Aorta (tissue), 5 donors: Measurements from ENCODE around the gene ANAPC15. TPM values are rescaled to one million over a fixed set of nuclear protein-coding genes. Genes with fewer than 3 reads are reported as not detected.

Source experiments
- ATAC-seq: fragments of 200-7000 bp; cut with Tn5 transposase; one replicate; pipeline ENCODE4 v1.9.1; 2022; ENCODE audit warnings: moderate library complexity; ENCODE audit not compliant: low FRiP score
- DNase-seq, 2 donors: peaks; one replicate each; pipeline ENCODE4 v3.0.0-alpha.2; 2020
- H3K27ac ChIP-seq, 2 donors: one replicate each; pipeline ENCODE4 v1.5.1; 2013; ENCODE audit warnings: low read length in 2 of 2, mild to moderate bottlenecking in 2 of 2, moderate library complexity in 2 of 2, control low read depth in 1 of 2, inconsistent platforms in 1 of 2, low read depth in 1 of 2
- H3K27me3 ChIP-seq, 2 donors: one replicate each; pipeline ENCODE4 v1.6.1; 2013; ENCODE audit warnings: control low read depth in 1 of 2, low read length in 1 of 2, mild to moderate bottlenecking in 1 of 2, moderate library complexity in 1 of 2; ENCODE audit not compliant: insufficient read depth in 2 of 2, control insufficient read depth in 1 of 2
- H3K36me3 ChIP-seq, 2 donors: one replicate each; pipeline ENCODE4 v1.6.1; 2013; ENCODE audit warnings: control low read depth in 1 of 2, low read length in 1 of 2, mild to moderate bottlenecking in 1 of 2; ENCODE audit not compliant: insufficient read depth in 2 of 2, control insufficient read depth in 1 of 2
- H3K4me1 ChIP-seq, 2 donors: one replicate each; pipeline ENCODE4 v1.6.1; 2013; ENCODE audit warnings: low read length in 2 of 2, control low read depth in 1 of 2, mild to moderate bottlenecking in 1 of 2, moderate library complexity in 1 of 2; ENCODE audit not compliant: insufficient read depth in 2 of 2, control insufficient read depth in 1 of 2
- H3K4me3 ChIP-seq, 2 donors: one replicate each; pipeline ENCODE4 v1.5.1; 2013; ENCODE audit warnings: low read length in 2 of 2, control low read depth in 1 of 2, mild to moderate bottlenecking in 1 of 2
- H3K9me3 ChIP-seq: one replicate; pipeline ENCODE4 v1.6.1; 2013; ENCODE audit warnings: mild to moderate bottlenecking, low read length; ENCODE audit not compliant: control insufficient read depth
- WGBS, 2 donors: extraction: QIAGEN DNeasy Blood & Tissue Kit; methylation state at CpG; one replicate each; pipeline ENCODE4 v1.1.7; 2013; 5-methylcytosine and 5-hydroxymethylcytosine counted together
- intact Hi-C, 2 donors: fragments of 100-400 bp; cut with DNase I; formaldehyde crosslinking; loops; one replicate each; pipeline versions ENCODE4 v1.14.2 to v1.15.0; 2022
- polyA plus RNA-seq, 2 donors: library from polyadenylated mRNA; stranded (reverse); fragments of 200-250 nt; gene quantifications; one replicate each; pipeline ENCODE4 v1.2.3, GENCODE V29; 2013
- total RNA-seq, 2 donors: library from RNA; stranded (reverse); fragmentation: NEBNext Ultra II Directional; extraction: Animal tissue kit (Norgen Biotek cat#: 25700); gene quantifications; one replicate each; pipeline ENCODE4 v1.2.1, GENCODE V29; 2021
- donor health status: healthy with polysubstance abuse.
- donor health status: Bipolar disorder and iron deficiency.
- donor health status: DM: no; HTN: no; CAD: no.
- donor health status: DM: no; HTN: no; CAD: no.
- donor health status: DM: yes; HTN: yes; CAD: no.

The ANAPC15 gene
- total and polyA plus RNA-seq, 4 donors: 24.6 to 71.6 (median 36.6) TPM

DNA sequence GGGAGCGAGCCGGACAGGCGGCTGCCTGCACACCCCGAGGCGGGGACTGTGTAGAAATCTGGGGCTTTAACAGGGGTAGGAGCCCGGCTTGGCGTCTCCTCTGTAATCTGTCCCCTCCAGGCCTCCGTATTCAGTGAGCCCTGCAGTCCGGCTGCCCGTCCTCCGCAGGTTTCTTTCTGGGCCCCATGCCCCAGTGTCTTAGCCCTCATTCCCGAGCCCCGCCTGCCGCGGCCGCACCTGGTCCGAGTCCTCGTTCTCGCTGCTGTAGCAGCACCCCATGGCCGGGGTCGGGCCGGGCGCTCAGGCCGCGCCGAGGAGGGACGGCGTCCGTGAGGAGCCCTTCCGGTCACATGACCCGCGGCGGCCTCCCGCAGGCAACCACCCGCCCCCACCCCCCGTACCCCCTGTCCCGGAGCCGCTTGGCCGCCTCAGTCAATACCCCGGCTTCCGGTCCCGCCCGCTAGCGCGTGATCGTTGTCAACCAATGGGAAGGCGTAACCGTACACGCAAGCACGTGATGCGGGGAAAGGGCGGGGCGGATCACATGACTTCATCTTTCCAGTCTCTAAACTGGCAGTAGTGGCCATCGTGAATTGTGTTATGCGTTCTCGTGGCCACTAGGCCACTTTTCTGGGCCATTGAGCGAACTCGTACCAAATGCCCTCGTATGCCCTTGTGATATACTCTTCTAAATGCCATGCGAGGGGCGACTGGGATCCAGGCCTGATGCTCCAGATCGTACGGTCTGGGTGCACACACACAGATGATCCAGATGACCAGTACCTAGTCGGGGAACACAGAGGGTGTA lies 9.3 kb downstream of the ANAPC15 start, which contains the start of gene LAMTOR1:
LAMTOR1 (minus strand) TSS at position 352 of the 808 bp plus-strand sequence; CDS start at position 279, 73 bp downstream.
- H3K4me3 ChIP-seq: peak within 1 kb of the TSS; percentile 63 to 70
- WGBS, 2 donors: 2% methylated on average over 59 to 64 of the region's 64 CpGs
- DNase-seq (peak; percentile 100), ATAC-seq (peak; percentile 99)
- intact Hi-C loops: loop anchor here (1.0 to 2.0 kb wide), 3 partner anchors 9 to 23 kb away; partner anchors contain the start of genes ANAPC15 (in 1 of the 2), LRRC51 (in 1 of the 2) and NUMA1 (in 1 of the 2)
- H3K27ac ChIP-seq: peak within 1 kb of the TSS; percentile 79 to 85
- H3K4me1 ChIP-seq: no peaks in the 10 kb centered on the region
- H3K36me3 ChIP-seq: peaks cover 0 to 4% of the 10 kb centered on the region in 2 donors
- no peaks in the 10 kb centered on the region for H3K9me3 ChIP-seq
- no peaks in the 10 kb centered on the region for H3K27me3 ChIP-seq

- Histone ChIP-seq H3K27me3 (no peaks in the 10 kb centered on the region), H3K4me1 (no peaks in the 10 kb centered on the region), H3K9me3 (no peaks in the 10 kb centered on the region), H3K27ac (peak overlapping the region; percentile 79 to 85), H3K4me3 (peak overlapping the region; percentile 63 to 70), H3K36me3 (peaks cover 0 to 5% of the 10 kb centered on the region in 2 donors)
- 3 to 4% methylated on average over 9 of the region's 9 CpGs for WGBS, 2 donors
- intact Hi-C loops: loop anchor here in 1 of 2 donors (2.0 kb wide), 1 partner anchor 20 kb away; no protein-coding TSS in a partner anchor
- DNase-seq: no peak
- no peak for ATAC-seq
Observed at GRCh38 chr11:72102631-72102945, 9.9 kb downstream of the ANAPC15 start.

- Histone ChIP-seq H3K27me3 (no peaks in the 10 kb centered on the region), H3K36me3 (peaks cover 0 to 5% of the 10 kb centered on the region in 2 donors), H3K9me3 (no peaks in the 10 kb centered on the region), H3K4me3 (peak overlapping the region; percentile 63 to 70), H3K4me1 (no peaks in the 10 kb centered on the region), H3K27ac (no peak overlapping the region)
- 51 to 56% methylated on average over 4 of the region's 4 CpGs for WGBS, 2 donors
- no peak for DNase-seq
- intact Hi-C loops: loop anchor here in 1 of 2 donors (2.0 kb wide), 1 partner anchor 19 kb away; no protein-coding TSS in a partner anchor
- ATAC-seq: no peak
Observed at GRCh38 chr11:72102162-72102561, 10.3 kb downstream of the ANAPC15 start.

DNA sequence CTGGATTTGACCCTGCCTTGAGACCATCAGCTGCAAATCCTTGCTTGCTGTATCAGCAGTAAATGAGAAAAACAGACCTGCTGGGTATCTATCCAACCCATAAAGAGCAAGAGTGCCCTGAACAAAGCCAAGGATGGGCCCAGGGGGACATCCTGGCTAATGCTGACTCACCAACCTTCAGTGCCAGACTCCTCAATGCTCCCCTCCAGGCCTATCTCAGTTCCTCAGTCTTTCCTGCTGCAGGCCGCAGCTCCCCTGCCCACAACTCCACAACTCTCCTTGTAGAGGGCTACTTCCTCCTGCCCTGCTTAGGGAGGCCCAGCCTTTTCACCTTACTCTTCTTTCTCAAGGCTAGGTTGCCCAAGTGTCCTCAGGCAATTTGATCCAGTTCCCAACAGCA lies 12.0 kb downstream of the ANAPC15 start:
- peaks cover 0 to 5% of the 10 kb centered on the region in 2 donors for H3K36me3 ChIP-seq
- H3K27ac ChIP-seq: no peak overlapping the region
- H3K4me3 ChIP-seq: no peak overlapping the region
- no peak for DNase-seq
- 83 to 92% methylated on average over 1 of the region's 1 CpG for WGBS, 2 donors
- ATAC-seq: no peak
- H3K27me3 ChIP-seq: no peaks in the 10 kb centered on the region
- intact Hi-C loops: no loop called here
- H3K4me1 ChIP-seq: no peaks in the 10 kb centered on the region
- no peaks in the 10 kb centered on the region for H3K9me3 ChIP-seq

GRCh38 chr11:72100009-72100408 lies 12.5 kb downstream of the ANAPC15 start:
- Histone ChIP-seq H3K4me1 (no peaks in the 10 kb centered on the region), H3K36me3 (peaks cover 0 to 5% of the 10 kb centered on the region in 2 donors), H3K27ac (no peak overlapping the region), H3K4me3 (no peak overlapping the region), H3K9me3 (no peaks in the 10 kb centered on the region), H3K27me3 (no peaks in the 10 kb centered on the region)
- intact Hi-C loops: no loop called here
- DNase-seq (no peak), ATAC-seq (no peak)
- 79 to 83% methylated on average over 3 of the region's 3 CpGs for WGBS, 2 donors

- 94 to 97% methylated on average over 3 of the region's 3 CpGs for WGBS, 2 donors
- Histone ChIP-seq H3K36me3 (peaks cover 0 to 7% of the 10 kb centered on the region in 2 donors), H3K9me3 (no peaks in the 10 kb centered on the region), H3K4me1 (no peaks in the 10 kb centered on the region), H3K27ac (no peak overlapping the region), H3K27me3 (no peaks in the 10 kb centered on the region), H3K4me3 (no peak overlapping the region)
- ATAC-seq (no peak), DNase-seq (no peak)
- intact Hi-C loops: no loop called here
Observed at GRCh38 chr11:72098741-72099140, 13.8 kb downstream of the ANAPC15 start.

DNA sequence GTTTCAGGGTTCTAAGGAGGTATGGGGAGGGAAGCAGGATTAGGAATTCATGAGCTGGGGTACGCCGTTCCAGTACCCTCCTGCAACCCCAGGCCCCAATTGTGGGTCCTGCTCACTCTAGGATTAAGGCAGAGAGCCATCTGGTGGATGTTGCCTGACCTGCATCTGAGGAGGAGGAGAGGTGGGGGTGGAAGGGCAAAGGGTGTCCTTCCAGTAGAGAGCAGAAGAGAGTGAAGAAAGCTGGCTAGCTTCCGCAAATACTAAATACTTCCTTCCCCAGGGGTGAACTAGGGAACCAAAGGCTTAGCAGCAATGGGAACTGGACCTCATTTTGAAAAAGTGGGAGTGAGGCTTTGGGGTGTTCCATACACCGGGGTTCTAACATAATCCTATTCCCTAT lies 21.2 kb downstream of the ANAPC15 start:
- no peaks in the 10 kb centered on the region for H3K27me3 ChIP-seq
- ATAC-seq: peak; percentile 89
- no peak overlapping the region for H3K27ac ChIP-seq
- 44 to 49% methylated on average over 4 of the region's 4 CpGs for WGBS, 2 donors
- peak; percentile 78 to 80 for DNase-seq
- no peaks in the 10 kb centered on the region for H3K9me3 ChIP-seq
- no peak overlapping the region for H3K4me3 ChIP-seq
- intact Hi-C loops: loop anchor here (1.0 kb wide), 1 partner anchor 66 kb away; no protein-coding TSS in a partner anchor
- no peaks in the 10 kb centered on the region for H3K4me1 ChIP-seq
- peaks cover 1 to 6% of the 10 kb centered on the region in 2 donors for H3K36me3 ChIP-seq

- Histone ChIP-seq H3K36me3 (peaks cover 0 to 6% of the 10 kb centered on the region in 2 donors), H3K4me3 (no peak overlapping the region), H3K27ac (no peak overlapping the region), H3K4me1 (no peaks in the 10 kb centered on the region), H3K9me3 (no peaks in the 10 kb centered on the region), H3K27me3 (no peaks in the 10 kb centered on the region)
- WGBS, 2 donors: 82 to 90% methylated on average over 4 of the region's 4 CpGs
- no peak for DNase-seq
- intact Hi-C loops: loop anchor here in 1 of 2 donors (2.0 kb wide), 1 partner anchor 111 kb away; no protein-coding TSS in a partner anchor
- ATAC-seq: no peak
Observed at GRCh38 chr11:72088076-72088808, 24.3 kb downstream of the ANAPC15 start.
